ENCODE measurements around the gene SLC22A14.

DNA sequence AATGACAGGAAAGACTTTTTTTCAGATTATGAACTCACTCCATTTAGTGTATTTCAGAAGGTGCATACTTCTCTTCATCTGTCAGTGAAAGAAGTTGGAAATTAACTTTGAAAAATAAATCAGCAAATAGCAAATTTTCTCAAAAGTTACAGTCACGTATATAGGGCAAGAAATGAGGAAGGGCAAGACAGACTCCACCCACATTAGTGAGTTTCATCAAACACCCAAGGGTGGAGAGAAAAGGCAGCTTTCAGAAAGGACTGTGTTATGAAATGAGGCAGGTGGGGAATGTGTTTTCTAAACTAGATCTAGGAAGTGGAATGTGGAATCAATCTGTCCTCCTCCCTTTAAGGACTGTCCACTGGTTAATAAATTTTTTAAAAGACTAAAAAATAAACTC is 13.6 kb upstream of the SLC22A14 start:
- no peak for TF ChIP-seq GATA2 (IDR thresholded peaks at IDR 0.05; ENCODE audit: low read depth, low read length)
- no peak for TF ChIP-seq GATA3 (IDR thresholded peaks at IDR 0.05; ENCODE audit: low read depth, low read length)
